ENCODE data around the gene SIRT3. TPM values are rescaled to one million over a fixed set of nuclear protein-coding genes. Genes with fewer than 3 reads are reported as not detected.

SIRT3 gene
- polyA plus RNA-seq, 1 experiment: 22.2 TPM

- no peak overlapping the region for H3K4me3 ChIP-seq (ENCODE audit: low read depth, low read length)
- TF ChIP-seq, protein P1, sequence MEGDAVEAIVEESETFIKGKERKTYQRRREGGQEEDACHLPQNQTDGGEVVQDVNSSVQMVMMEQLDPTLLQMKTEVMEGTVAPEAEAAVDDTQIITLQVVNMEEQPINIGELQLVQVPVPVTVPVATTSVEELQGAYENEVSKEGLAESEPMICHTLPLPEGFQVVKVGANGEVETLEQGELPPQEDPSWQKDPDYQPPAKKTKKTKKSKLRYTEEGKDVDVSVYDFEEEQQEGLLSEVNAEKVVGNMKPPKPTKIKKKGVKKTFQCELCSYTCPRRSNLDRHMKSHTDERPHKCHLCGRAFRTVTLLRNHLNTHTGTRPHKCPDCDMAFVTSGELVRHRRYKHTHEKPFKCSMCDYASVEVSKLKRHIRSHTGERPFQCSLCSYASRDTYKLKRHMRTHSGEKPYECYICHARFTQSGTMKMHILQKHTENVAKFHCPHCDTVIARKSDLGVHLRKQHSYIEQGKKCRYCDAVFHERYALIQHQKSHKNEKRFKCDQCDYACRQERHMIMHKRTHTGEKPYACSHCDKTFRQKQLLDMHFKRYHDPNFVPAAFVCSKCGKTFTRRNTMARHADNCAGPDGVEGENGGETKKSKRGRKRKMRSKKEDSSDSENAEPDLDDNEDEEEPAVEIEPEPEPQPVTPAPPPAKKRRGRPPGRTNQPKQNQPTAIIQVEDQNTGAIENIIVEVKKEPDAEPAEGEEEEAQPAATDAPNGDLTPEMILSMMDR (IDR thresholded peaks at IDR 0.05; ENCODE audit: insufficient read depth, low read depth, low read length): no peak
- CTCF ChIA-PET: no interaction called here
- no peak for DNase-seq (ENCODE audit: low read depth)
- H3K27me3 ChIP-seq (ENCODE audit: control insufficient read depth, insufficient read depth, low read length): peaks cover 42% of the 10 kb centered on the region
- POLR2A ChIA-PET: interaction anchor here (0.6 kb wide), 1 partner anchor 9 kb away, joined by 7 read pairs; no protein-coding TSS in a partner anchor
- no peaks in the 10 kb centered on the region for H3K36me3 ChIP-seq (ENCODE audit: control insufficient read depth, insufficient read depth, low read length)
Measured at GRCh38 chr11:283405-284104, 47.4 kb upstream of the SIRT3 start.

GRCh38 chr11:282630-283360 is 46.7 kb upstream of the SIRT3 start:
- POLR2A ChIA-PET: no interaction called here
- CTCF ChIA-PET: no interaction called here

DNA sequence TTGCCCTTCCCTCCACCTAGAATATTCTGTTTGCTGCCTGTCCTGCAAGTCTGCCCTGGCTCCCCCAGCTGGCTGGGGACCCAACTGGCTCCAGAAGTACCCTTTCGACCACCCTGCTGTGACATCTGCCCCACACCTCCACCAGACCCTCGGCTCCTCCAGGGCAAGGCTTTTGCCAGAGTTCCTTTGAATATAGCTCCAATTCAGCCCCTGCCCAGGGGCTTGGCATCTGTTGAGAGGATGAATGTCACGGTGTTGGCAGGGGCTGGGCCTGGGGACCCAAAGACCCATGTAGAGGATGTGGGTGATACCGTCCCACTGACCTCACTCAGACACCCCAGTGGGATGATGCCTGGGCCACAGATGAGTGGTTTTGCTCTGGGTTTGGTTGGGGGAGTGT is 46.0 kb upstream of the SIRT3 start:
- TF ChIP-seq, protein P1 (IDR thresholded peaks at IDR 0.05; ENCODE audit: insufficient read depth, low read depth, low read length): no peak
- Histone ChIP-seq H3K27me3 (ENCODE audit: control insufficient read depth, insufficient read depth, low read length) (peaks cover 38% of the 10 kb centered on the region), H3K36me3 (ENCODE audit: control insufficient read depth, insufficient read depth, low read length) (no peaks in the 10 kb centered on the region), H3K4me3 (ENCODE audit: low read depth, low read length) (no peak overlapping the region)
- POLR2A ChIA-PET: no interaction called here
- no peak for DNase-seq (ENCODE audit: low read depth)
- CTCF ChIA-PET: no interaction called here

More at GRCh38 chr11:282630-283360, 46.7 kb upstream of the SIRT3 start:
- DNase-seq (ENCODE audit: low read depth): no peak
- H3K4me3 ChIP-seq (ENCODE audit: low read depth, low read length): no peak overlapping the region
- H3K36me3 ChIP-seq (ENCODE audit: control insufficient read depth, insufficient read depth, low read length): no peaks in the 10 kb centered on the region
- TF ChIP-seq, protein P1 (IDR thresholded peaks at IDR 0.05; ENCODE audit: insufficient read depth, low read depth, low read length): no peak
- peaks cover 43% of the 10 kb centered on the region for H3K27me3 ChIP-seq (ENCODE audit: control insufficient read depth, insufficient read depth, low read length)

DNA sequence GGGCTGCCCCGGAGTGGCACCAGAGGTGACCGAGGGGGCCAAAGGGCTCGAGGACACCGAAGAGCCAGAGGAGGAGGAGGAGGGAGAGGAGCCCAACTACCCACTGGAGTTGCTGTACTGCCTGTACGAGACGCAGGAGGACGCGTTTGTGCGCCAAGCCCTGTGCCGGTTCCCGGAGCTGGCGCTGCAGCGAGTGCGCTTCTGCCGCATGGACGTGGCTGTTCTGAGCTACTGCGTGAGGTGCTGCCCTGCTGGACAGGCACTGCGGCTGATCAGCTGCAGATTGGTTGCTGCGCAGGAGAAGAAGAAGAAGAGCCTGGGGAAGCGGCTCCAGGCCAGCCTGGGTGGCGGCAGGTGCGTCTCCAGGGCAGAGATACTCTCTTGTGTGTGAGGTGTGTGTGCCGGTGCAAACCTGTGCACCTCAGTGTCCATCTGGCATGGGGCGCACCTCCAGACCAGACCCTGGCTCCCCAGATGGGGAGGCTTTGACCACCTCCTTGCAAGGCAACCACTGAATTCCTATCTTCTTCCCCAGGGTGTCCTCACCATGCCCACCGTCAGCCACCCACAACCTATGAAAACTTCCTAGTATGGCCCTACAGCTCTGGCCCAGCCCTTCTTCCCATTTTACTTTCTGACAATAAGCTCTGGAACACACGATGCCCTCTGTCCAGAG is 45.5 kb upstream of the SIRT3 start:
- TF ChIP-seq, protein P1 (IDR thresholded peaks at IDR 0.05; ENCODE audit: insufficient read depth, low read depth, low read length): no peak
- Histone ChIP-seq H3K27me3 (ENCODE audit: control insufficient read depth, insufficient read depth, low read length) (peaks cover 42% of the 10 kb centered on the region), H3K36me3 (ENCODE audit: control insufficient read depth, insufficient read depth, low read length) (no peaks in the 10 kb centered on the region), H3K4me3 (ENCODE audit: low read depth, low read length) (no peak overlapping the region)
- no peak for DNase-seq (ENCODE audit: low read depth)
- CTCF ChIA-PET: no interaction called here
- POLR2A ChIA-PET: no interaction called here
